ENCODE data around the gene CLIP4. TPM values are rescaled to one million over a fixed set of nuclear protein-coding genes. Genes with fewer than 3 reads are reported as not detected.
A peak's percentile ranks its signal among the peaks of the same experiment; 100 is the strongest.
"Not testable (repeated sequence)": the region's sequence is repeated elsewhere in the genome, so short reads cannot be mapped to it uniquely, and the experiment has no call there.

CLIP4 gene
- total RNA-seq, 1 experiment from 2014 or later, result 0.39 TPM

GRCh38 chr2:29107547-29107946, 7.7 kb upstream of the CLIP4 start:
- H3K27ac Mint-ChIP-seq; H3K4me3 Mint-ChIP-seq; DNase-seq (ENCODE audit: low spot score); CTCF ChIA-PET; H3K36me3 Mint-ChIP-seq; H3K9me3 Mint-ChIP-seq; POLR2A ChIA-PET; H3K4me1 Mint-ChIP-seq; ATAC-seq: not testable (repeated sequence)
- H3K27me3 Mint-ChIP-seq (ENCODE audit: low read depth), result peaks cover 10% of the 10 kb centered on the region
- peak; percentile 66; the same call in 1 of the 2 replicates for TF ChIP-seq ZNF121 (CRISPR knock-in tag; IDR thresholded peaks at IDR 0.05)

DNA sequence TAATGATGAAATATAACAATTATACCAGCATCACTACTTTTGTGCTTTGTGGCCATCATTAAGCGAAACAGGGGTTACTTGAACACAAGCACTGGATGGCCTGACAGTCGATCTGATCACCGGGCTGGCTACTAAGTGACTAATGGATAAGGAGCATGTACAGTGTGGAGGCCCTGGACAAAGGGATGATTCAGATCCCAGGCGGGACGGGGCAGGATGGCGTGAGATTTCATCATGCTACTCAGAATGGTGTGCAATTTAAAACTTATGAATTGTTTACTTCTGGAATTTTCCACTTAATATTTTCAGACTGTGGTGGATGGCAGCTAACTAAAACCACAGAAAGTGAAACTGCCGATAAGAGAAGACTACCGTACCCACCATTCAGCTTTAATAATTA, 7.0 kb upstream of the CLIP4 start:
- ATAC-seq (no peak), DNase-seq (ENCODE audit: low spot score) (no peak)
- no peaks in the 10 kb centered on the region for H3K9me3 Mint-ChIP-seq
- no peak overlapping the region for H3K27ac Mint-ChIP-seq
- no peaks in the 10 kb centered on the region for H3K36me3 Mint-ChIP-seq
- peaks cover 17% of the 10 kb centered on the region for H3K27me3 Mint-ChIP-seq (ENCODE audit: low read depth)
- CTCF ChIA-PET, result no interaction called here
- POLR2A ChIA-PET, result no interaction called here
- no peaks in the 10 kb centered on the region for H3K4me1 Mint-ChIP-seq
- TF ChIP-seq GABPB1 (CRISPR knock-in tag; IDR thresholded peaks at IDR 0.05), result peak; percentile 99
- no peak for TF ChIP-seq AR (CRISPR knock-in tag; IDR thresholded peaks at IDR 0.05)
- no peak for TF ChIP-seq SMAD4 (CRISPR knock-in tag; IDR thresholded peaks at IDR 0.05)
- TF ChIP-seq, protein P1, sequence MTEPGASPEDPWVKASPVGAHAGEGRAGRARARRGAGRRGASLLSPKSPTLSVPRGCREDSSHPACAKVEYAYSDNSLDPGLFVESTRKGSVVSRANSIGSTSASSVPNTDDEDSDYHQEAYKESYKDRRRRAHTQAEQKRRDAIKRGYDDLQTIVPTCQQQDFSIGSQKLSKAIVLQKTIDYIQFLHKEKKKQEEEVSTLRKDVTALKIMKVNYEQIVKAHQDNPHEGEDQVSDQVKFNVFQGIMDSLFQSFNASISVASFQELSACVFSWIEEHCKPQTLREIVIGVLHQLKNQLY (CRISPR knock-in tag; IDR thresholded peaks at IDR 0.05), result no peak
- H3K4me3 Mint-ChIP-seq, result no peak overlapping the region

GRCh38 chr2:29109246-29109645, 6.0 kb upstream of the CLIP4 start:
- no peaks in the 10 kb centered on the region for H3K36me3 Mint-ChIP-seq
- no peaks in the 10 kb centered on the region for H3K4me1 Mint-ChIP-seq
- H3K9me3 Mint-ChIP-seq, result no peaks in the 10 kb centered on the region
- DNase-seq (ENCODE audit: low spot score) (no peak), ATAC-seq (no peak)
- no peak for TF ChIP-seq ZSCAN18 (CRISPR knock-in tag; IDR thresholded peaks at IDR 0.05)
- TF ChIP-seq, protein P2, sequence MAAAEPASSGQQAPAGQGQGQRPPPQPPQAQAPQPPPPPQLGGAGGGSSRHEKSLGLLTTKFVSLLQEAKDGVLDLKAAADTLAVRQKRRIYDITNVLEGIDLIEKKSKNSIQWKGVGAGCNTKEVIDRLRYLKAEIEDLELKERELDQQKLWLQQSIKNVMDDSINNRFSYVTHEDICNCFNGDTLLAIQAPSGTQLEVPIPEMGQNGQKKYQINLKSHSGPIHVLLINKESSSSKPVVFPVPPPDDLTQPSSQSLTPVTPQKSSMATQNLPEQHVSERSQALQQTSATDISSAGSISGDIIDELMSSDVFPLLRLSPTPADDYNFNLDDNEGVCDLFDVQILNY (CRISPR knock-in tag; IDR thresholded peaks at IDR 0.05), result no peak
- H3K4me3 Mint-ChIP-seq, result no peak overlapping the region
- ChIA-PET POLR2A (no interaction called here), CTCF (no interaction called here)
- H3K27ac Mint-ChIP-seq, result no peak overlapping the region
- H3K27me3 Mint-ChIP-seq (ENCODE audit: low read depth), result peaks cover 27% of the 10 kb centered on the region

DNA sequence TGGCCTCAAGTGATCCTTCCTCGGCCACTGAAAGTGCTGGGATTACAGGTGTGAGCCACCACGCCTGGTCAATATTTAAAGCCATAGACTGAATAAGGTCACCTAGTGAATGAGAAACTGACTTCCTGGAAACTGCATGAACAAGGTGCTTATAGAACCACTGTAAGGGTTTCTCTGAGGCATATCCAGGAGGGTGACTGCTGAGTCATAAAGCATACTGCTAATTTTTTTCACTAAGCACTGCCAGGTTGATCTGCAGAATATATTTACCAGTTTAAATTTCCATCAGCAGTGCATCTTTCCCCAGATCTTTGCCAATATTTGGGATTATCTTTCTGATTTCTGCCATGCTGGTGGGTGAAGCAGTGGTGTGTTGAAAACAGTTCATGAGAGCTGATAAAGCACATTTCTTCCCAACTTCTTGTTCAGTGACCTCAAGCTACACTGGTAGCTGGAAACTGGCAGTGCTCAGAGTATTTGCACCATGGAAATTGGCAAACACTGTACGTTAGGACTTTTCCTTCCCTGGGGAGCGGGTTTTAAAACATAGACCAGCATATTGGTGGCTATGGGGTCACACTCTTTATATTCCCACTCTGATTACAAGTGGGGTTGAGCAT, 4.2 kb upstream of the CLIP4 start:
- ATAC-seq (no peak), DNase-seq (ENCODE audit: low spot score) (no peak)
- CTCF ChIA-PET, result no interaction called here
- Mint-ChIP-seq H3K4me3 (no peak overlapping the region), H3K27ac (no peak overlapping the region), H3K9me3 (no peaks in the 10 kb centered on the region), H3K36me3 (no peaks in the 10 kb centered on the region; the same call in 1 of the 2 replicates), H3K27me3 (ENCODE audit: low read depth) (peaks cover 39% of the 10 kb centered on the region), H3K4me1 (peaks cover 3% of the 10 kb centered on the region; the same call in 1 of the 2 replicates)
- POLR2A ChIA-PET, result no interaction called here
- TF ChIP-seq ZNF138 (CRISPR knock-in tag; conservative IDR thresholded peaks at IDR 0.05) (no peak), ATF1 (CRISPR knock-in tag; IDR thresholded peaks at IDR 0.05) (no peak), ZBTB43 (CRISPR knock-in tag; IDR thresholded peaks at IDR 0.05) (no peak), CBFB (CRISPR knock-in tag; IDR thresholded peaks at IDR 0.05; ENCODE audit: low read depth) (no peak)
